Activated CD8-positive, alpha-beta memory T cell treated with anti-CD3 and anti-CD28 coated beads, Interleukin-2, amount 50 U/mL, for 4 hours (primary cell): ENCODE data around the gene ARL13B.
"Not testable (repeated sequence)": the region's sequence is repeated elsewhere in the genome, so short reads cannot be mapped to it uniquely, and the experiment has no call there.

Experiments
- DNase-seq: peaks from one replicate; pipeline ENCODE4 v3.0.0-alpha.2; 2020

ARL13B gene

GRCh38 chr3:94063496-94064119, 83.7 kb downstream of the ARL13B start:
- DNase-seq = no peak

- no peak for DNase-seq
These were observed 84.4 kb downstream of the ARL13B start for GRCh38 chr3:94064243-94064860.

- no peak for DNase-seq
These were observed 85.2 kb downstream of the ARL13B start for GRCh38 chr3:94065122-94065521.

GRCh38 chr3:94065819-94066480, 86.0 kb downstream of the ARL13B start:
- no peak for DNase-seq

GRCh38 chr3:94066506-94067500, 86.8 kb downstream of the ARL13B start:
- DNase-seq = no peak

GRCh38 chr3:94069194-94069813, 89.3 kb downstream of the ARL13B start:
- DNase-seq = no peak

- no peak for DNase-seq
These were observed 90.5 kb downstream of the ARL13B start for GRCh38 chr3:94070341-94070911.

GRCh38 chr3:94071713-94072284, 91.8 kb downstream of the ARL13B start:
- no peak for DNase-seq

- DNase-seq = no peak
These were observed 96.1 kb downstream of the ARL13B start for GRCh38 chr3:94076055-94076454.

- DNase-seq = not testable (repeated sequence)
These were observed 100.6 kb downstream of the ARL13B start for GRCh38 chr3:94080552-94080951.

- DNase-seq = no peak
These were observed 101.9 kb downstream of the ARL13B start for GRCh38 chr3:94081884-94082283.

GRCh38 chr3:94082391-94082937, 102.5 kb downstream of the ARL13B start:
- DNase-seq = no peak

- no peak for DNase-seq
These were observed 103.3 kb downstream of the ARL13B start for GRCh38 chr3:94083261-94083660.

GRCh38 chr3:94089126-94089525, 109.2 kb downstream of the ARL13B start:
- DNase-seq = no peak

- DNase-seq = no peak
These were observed 112.1 kb downstream of the ARL13B start for GRCh38 chr3:94092086-94092485.

GRCh38 chr3:94093151-94093550, 113.2 kb downstream of the ARL13B start:
- no peak for DNase-seq

- DNase-seq = no peak
These were observed 115.2 kb downstream of the ARL13B start for GRCh38 chr3:94095111-94095510.

GRCh38 chr3:94098452-94098851, 118.5 kb downstream of the ARL13B start:
- no peak for DNase-seq

GRCh38 chr3:94099311-94099710, 119.4 kb downstream of the ARL13B start:
- no peak for DNase-seq

GRCh38 chr3:94101860-94102259, 121.9 kb downstream of the ARL13B start:
- no peak for DNase-seq
